Measurements from ENCODE around the gene VWA3B. TPM values are rescaled to one million over a fixed set of nuclear protein-coding genes. Genes with fewer than 3 reads are reported as not detected.

VWA3B gene
- total and polyA plus RNA-seq, 2 donors (not counting 3 experiments of a cell fraction or from before 2014, with no cell fraction given), result not detected

DNA sequence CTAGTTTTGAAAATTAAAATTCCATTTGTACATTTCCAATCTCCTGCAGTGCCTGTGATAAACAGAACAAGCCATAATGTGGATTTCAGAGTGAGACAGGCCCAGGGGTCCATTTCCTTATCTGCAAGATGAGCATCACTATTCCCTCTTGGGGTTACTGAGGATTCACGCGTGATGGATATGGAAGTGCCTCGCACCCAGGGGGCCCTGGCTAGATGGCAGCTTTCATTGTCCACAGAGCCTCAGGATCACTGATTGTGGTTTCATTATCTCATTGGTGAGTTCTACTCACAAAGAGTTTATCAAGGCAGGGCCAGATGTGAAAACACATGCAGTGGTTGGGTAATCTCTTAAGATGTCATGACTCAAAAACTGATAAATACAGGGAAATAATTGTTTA is 270.9 kb downstream of the VWA3B start:
- DNase-seq (ENCODE audit: low read depth, low spot score) (no peak), FAIRE-seq (no peak)
- ChIA-PET CTCF (no interaction called here), POLR2A (no interaction called here)
- H3K79me2 ChIP-seq (ENCODE audit: control insufficient read depth, insufficient read depth, low read length), result no peaks in the 10 kb centered on the region
- TF ChIP-seq EZH2 (IDR thresholded peaks at IDR 0.05; ENCODE audit: borderline replicate concordance, low read depth, low read length, severe bottlenecking), result no peak
- TF ChIP-seq, protein P1, sequence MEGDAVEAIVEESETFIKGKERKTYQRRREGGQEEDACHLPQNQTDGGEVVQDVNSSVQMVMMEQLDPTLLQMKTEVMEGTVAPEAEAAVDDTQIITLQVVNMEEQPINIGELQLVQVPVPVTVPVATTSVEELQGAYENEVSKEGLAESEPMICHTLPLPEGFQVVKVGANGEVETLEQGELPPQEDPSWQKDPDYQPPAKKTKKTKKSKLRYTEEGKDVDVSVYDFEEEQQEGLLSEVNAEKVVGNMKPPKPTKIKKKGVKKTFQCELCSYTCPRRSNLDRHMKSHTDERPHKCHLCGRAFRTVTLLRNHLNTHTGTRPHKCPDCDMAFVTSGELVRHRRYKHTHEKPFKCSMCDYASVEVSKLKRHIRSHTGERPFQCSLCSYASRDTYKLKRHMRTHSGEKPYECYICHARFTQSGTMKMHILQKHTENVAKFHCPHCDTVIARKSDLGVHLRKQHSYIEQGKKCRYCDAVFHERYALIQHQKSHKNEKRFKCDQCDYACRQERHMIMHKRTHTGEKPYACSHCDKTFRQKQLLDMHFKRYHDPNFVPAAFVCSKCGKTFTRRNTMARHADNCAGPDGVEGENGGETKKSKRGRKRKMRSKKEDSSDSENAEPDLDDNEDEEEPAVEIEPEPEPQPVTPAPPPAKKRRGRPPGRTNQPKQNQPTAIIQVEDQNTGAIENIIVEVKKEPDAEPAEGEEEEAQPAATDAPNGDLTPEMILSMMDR (IDR thresholded peaks at IDR 0.05; ENCODE audit: extremely low read depth in 1 of 2, insufficient read depth in 1 of 2, low read depth in 1 of 2, low read length in 2 of 2), result no peak
- TF ChIP-seq, protein P2, sequence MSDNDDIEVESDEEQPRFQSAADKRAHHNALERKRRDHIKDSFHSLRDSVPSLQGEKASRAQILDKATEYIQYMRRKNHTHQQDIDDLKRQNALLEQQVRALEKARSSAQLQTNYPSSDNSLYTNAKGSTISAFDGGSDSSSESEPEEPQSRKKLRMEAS (IDR thresholded peaks at IDR 0.05; ENCODE audit: insufficient read depth, insufficient read length), result no peak
- no peak for TF ChIP-seq MYC (IDR thresholded peaks at IDR 0.05; ENCODE audit: low read depth, low read length)
- no peak for TF ChIP-seq JUN (IDR thresholded peaks at IDR 0.05; ENCODE audit: borderline replicate concordance, insufficient read depth, insufficient read length, low read depth)
- no peaks in the 10 kb centered on the region for H4K20me1 ChIP-seq (replicated peaks; ENCODE audit: control insufficient read depth, extremely low read depth, insufficient read depth, low read length)
- dilution Hi-C loops (cut with MboI; ENCODE audit: extremely low pct_ligation_motif_present, low sequenced_read_pairs), result no loop called here
- H3K9ac ChIP-seq (replicated peaks; ENCODE audit: extremely low read depth, insufficient read depth, low read length), result no peak overlapping the region
- no peak overlapping the region for H3K4me2 ChIP-seq (ENCODE audit: insufficient read depth, low read length)
- no peaks in the 10 kb centered on the region for H3K9me3 ChIP-seq (replicated peaks; ENCODE audit: control insufficient read depth, insufficient read depth, low read length)
- no peaks in the 10 kb centered on the region for H3K36me3 ChIP-seq (ENCODE audit: control insufficient read depth in 2 of 2, extremely low read depth in 1 of 2, insufficient read depth in 2 of 2, low read length in 2 of 2)
- no peak overlapping the region for H3K4me3 ChIP-seq (replicated peaks in 1 of 3; ENCODE audit: insufficient read depth in 1 of 3, low read depth in 1 of 3, low read length in 3 of 3)
- no peaks in the 10 kb centered on the region for H3K9me1 ChIP-seq (replicated peaks; ENCODE audit: control insufficient read depth, extremely low read depth, insufficient read depth, low read length)
- H3K27ac ChIP-seq (ENCODE audit: insufficient read depth, low read depth, low read length), result no peak overlapping the region
- intact Hi-C loops (cut with micrococcal nuclease), result no loop called here
- peaks cover 2 to 17% of the 10 kb centered on the region in 2 experiments for H3K27me3 ChIP-seq (ENCODE audit: control insufficient read depth in 2 of 2, insufficient read depth in 2 of 2, low read length in 2 of 2)
- no peak overlapping the region for H2AFZ ChIP-seq (ENCODE audit: low read depth, low read length)
- no TSS peak for BruUV-seq (replicated peaks)
- H3K4me1 ChIP-seq (ENCODE audit: control insufficient read depth, extremely low read depth, insufficient read depth, low read length), result no peaks in the 10 kb centered on the region

DNA sequence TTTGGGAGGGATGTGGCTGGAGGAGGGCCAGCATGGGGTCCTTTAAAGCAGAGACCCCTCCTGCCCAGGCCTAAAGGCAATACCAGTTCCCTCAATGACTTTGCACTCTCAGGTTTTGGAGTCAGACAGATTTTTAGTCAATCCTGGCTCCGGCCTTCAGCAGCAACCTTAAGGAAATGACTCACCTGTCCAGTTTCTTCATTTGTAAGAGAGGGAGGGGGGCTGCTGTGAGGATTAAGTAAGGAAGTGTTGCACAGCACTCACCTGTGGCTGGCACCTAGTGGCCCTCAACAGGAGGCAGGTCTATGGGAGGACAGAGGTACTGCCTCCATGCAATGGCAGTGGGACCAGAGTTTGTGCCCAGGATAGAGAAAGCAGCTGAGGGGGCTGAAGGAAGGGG is 273.0 kb downstream of the VWA3B start:
- no peak overlapping the region for H2AFZ ChIP-seq (ENCODE audit: low read depth, low read length)
- BruUV-seq (replicated peaks), result no TSS peak
- POLR2A ChIA-PET, result no interaction called here

More for the DNA sequence above, 273.0 kb downstream of the VWA3B start:
- Histone ChIP-seq H3K9ac (replicated peaks; ENCODE audit: extremely low read depth, insufficient read depth, low read length) (no peak overlapping the region), H3K9me1 (replicated peaks; ENCODE audit: control insufficient read depth, extremely low read depth, insufficient read depth, low read length) (no peaks in the 10 kb centered on the region), H3K79me2 (ENCODE audit: control insufficient read depth, insufficient read depth, low read length) (no peaks in the 10 kb centered on the region), H3K4me1 (ENCODE audit: control insufficient read depth, extremely low read depth, insufficient read depth, low read length) (no peaks in the 10 kb centered on the region), H3K27ac (ENCODE audit: insufficient read depth, low read depth, low read length) (no peak overlapping the region), H3K27me3 (ENCODE audit: control insufficient read depth in 2 of 2, insufficient read depth in 2 of 2, low read length in 2 of 2) (peaks cover 2 to 17% of the 10 kb centered on the region in 2 experiments), H3K36me3 (ENCODE audit: control insufficient read depth in 2 of 2, extremely low read depth in 1 of 2, insufficient read depth in 2 of 2, low read length in 2 of 2) (no peaks in the 10 kb centered on the region), H3K4me3 (replicated peaks in 1 of 3; ENCODE audit: insufficient read depth in 1 of 3, low read depth in 1 of 3, low read length in 3 of 3) (no peak overlapping the region), H3K4me2 (ENCODE audit: insufficient read depth, low read length) (no peak overlapping the region), H4K20me1 (replicated peaks; ENCODE audit: control insufficient read depth, extremely low read depth, insufficient read depth, low read length) (no peaks in the 10 kb centered on the region), H3K9me3 (replicated peaks; ENCODE audit: control insufficient read depth, insufficient read depth, low read length) (no peaks in the 10 kb centered on the region)
- CTCF ChIA-PET, result no interaction called here
- dilution Hi-C loops (cut with MboI; ENCODE audit: extremely low pct_ligation_motif_present, low sequenced_read_pairs), result no loop called here
- no peak for FAIRE-seq
- TF ChIP-seq POLR2AphosphoS5 (IDR thresholded peaks at IDR 0.05; ENCODE audit: insufficient read depth, low read depth, low read length) (no peak), JUN (IDR thresholded peaks at IDR 0.05; ENCODE audit: borderline replicate concordance, insufficient read depth, insufficient read length, low read depth) (no peak), POLR2A (IDR thresholded peaks at IDR 0.05; ENCODE audit: low read depth, low read length) (no peak), FOS (IDR thresholded peaks at IDR 0.05; ENCODE audit: borderline replicate concordance, insufficient read depth, low read length) (no peak), GATA2 (IDR thresholded peaks at IDR 0.05; ENCODE audit: insufficient read depth, insufficient read length, low read depth, low read length) (no peak), MYC (IDR thresholded peaks at IDR 0.05; ENCODE audit: low read depth, low read length) (no peak)
- TF ChIP-seq, protein P1 (IDR thresholded peaks at IDR 0.05; ENCODE audit: extremely low read depth in 1 of 2, insufficient read depth in 1 of 2, low read depth in 1 of 2, low read length in 2 of 2), result no peak
- TF ChIP-seq, protein P2 (IDR thresholded peaks at IDR 0.05; ENCODE audit: insufficient read depth, insufficient read length), result no peak
- intact Hi-C loops (cut with micrococcal nuclease), result no loop called here
- DNase-seq (ENCODE audit: low read depth, low spot score), result no peak

All from endothelial cell of umbilical vein (primary cell).